Activated T-helper 2 cell treated with anti-CD3 and anti-CD28 coated beads, Interferon-gamma antibody, Interleukin-2, Interleukin-4, amounts not matched to agents 10 μg/mL and 5 μg/mL and 100 μg/mL, durations not matched to agents 14 hours and 24 hours and 36 hours (primary cell): ENCODE measurements around the gene ELK1. TPM values are rescaled to one million over a fixed set of nuclear protein-coding genes. Genes with fewer than 3 reads are reported as not detected.

ENCODE experiments used
- DNase-seq: peaks from one replicate; pipeline ENCODE4 v3.0.0; 2021; ENCODE audit warnings: low spot score
- H3K27ac Mint-ChIP-seq: one replicate; pipeline ENCODE4 v1.8.0; 2021; ENCODE audit warnings: mixed read lengths
- H3K27me3 Mint-ChIP-seq: one replicate; pipeline ENCODE4 v1.8.0; 2021; ENCODE audit warnings: low read depth, mixed read lengths
- H3K36me3 Mint-ChIP-seq: one replicate; pipeline ENCODE4 v1.8.0; 2021; ENCODE audit warnings: low read depth, mixed read lengths
- H3K4me1 Mint-ChIP-seq: one replicate; pipeline ENCODE4 v1.8.0; 2021; ENCODE audit warnings: low read depth, mixed read lengths
- H3K4me3 Mint-ChIP-seq: one replicate; pipeline ENCODE4 v1.8.0; 2021; ENCODE audit warnings: low read depth, mild to moderate bottlenecking, moderate library complexity, mixed read lengths
- H3K9me3 Mint-ChIP-seq: one replicate; pipeline ENCODE4 v1.8.0; 2021; ENCODE audit warnings: mixed read lengths
- intact Hi-C: fragments of 100-400 bp; cut with micrococcal nuclease; formaldehyde crosslinking; loops from one replicate; pipeline ENCODE4 v1.15.1; 2023
- total RNA-seq: library from RNA; stranded (reverse); gene quantifications from 2 replicates; pipeline ENCODE4 v1.2.3, GENCODE V29; 2022

The ELK1 gene
- total RNA-seq, 1 donor from 2014 or later: 110 TPM

GRCh38 chrX:47638816-47639215 is 11.5 kb downstream of the ELK1 start:
- Mint-ChIP-seq H3K27me3 (no peaks in the 10 kb centered on the region), H3K27ac (no peak overlapping the region), H3K9me3 (peaks cover 7% of the 10 kb centered on the region), H3K36me3 (peaks cover 50% of the 10 kb centered on the region), H3K4me1 (peaks cover 21% of the 10 kb centered on the region), H3K4me3 (no peak overlapping the region)
- no peak for DNase-seq
- intact Hi-C loops: no loop called here

GRCh38 chrX:47637546-47638195 is 12.7 kb downstream of the ELK1 start:
- intact Hi-C loops: no loop called here
- DNase-seq: no peak
- Mint-ChIP-seq H3K9me3 (peaks cover 7% of the 10 kb centered on the region), H3K27me3 (no peaks in the 10 kb centered on the region), H3K27ac (no peak overlapping the region), H3K36me3 (peaks cover 46% of the 10 kb centered on the region), H3K4me3 (peak overlapping the region; percentile 49), H3K4me1 (peaks cover 21% of the 10 kb centered on the region)

GRCh38 chrX:47634871-47635575 is 15.3 kb downstream of the ELK1 start:
- DNase-seq: no peak
- Mint-ChIP-seq H3K27ac (no peak overlapping the region), H3K27me3 (no peaks in the 10 kb centered on the region), H3K4me1 (peaks cover 23% of the 10 kb centered on the region), H3K4me3 (no peak overlapping the region), H3K36me3 (peaks cover 26% of the 10 kb centered on the region), H3K9me3 (peaks cover 5% of the 10 kb centered on the region)
- intact Hi-C loops: no loop called here

GRCh38 chrX:47633689-47634590 is 16.4 kb downstream of the ELK1 start:
- H3K9me3 Mint-ChIP-seq: no peaks in the 10 kb centered on the region
- no peak overlapping the region for H3K4me3 Mint-ChIP-seq
- H3K27me3 Mint-ChIP-seq: no peaks in the 10 kb centered on the region
- H3K36me3 Mint-ChIP-seq: peaks cover 15% of the 10 kb centered on the region
- DNase-seq: no peak
- intact Hi-C loops: no loop called here
- H3K4me1 Mint-ChIP-seq: peaks cover 25% of the 10 kb centered on the region
- no peak overlapping the region for H3K27ac Mint-ChIP-seq

- no peaks in the 10 kb centered on the region for H3K9me3 Mint-ChIP-seq
- no peaks in the 10 kb centered on the region for H3K27me3 Mint-ChIP-seq
- peaks cover 18% of the 10 kb centered on the region for H3K4me1 Mint-ChIP-seq
- DNase-seq: no peak
- peaks cover 6% of the 10 kb centered on the region for H3K36me3 Mint-ChIP-seq
- H3K27ac Mint-ChIP-seq: no peak overlapping the region
- intact Hi-C loops: no loop called here
- no peak overlapping the region for H3K4me3 Mint-ChIP-seq
Measured at GRCh38 chrX:47632666-47633065, 17.7 kb downstream of the ELK1 start.

- Mint-ChIP-seq H3K4me3 (no peak overlapping the region), H3K27ac (no peak overlapping the region), H3K27me3 (no peaks in the 10 kb centered on the region), H3K4me1 (peaks cover 14% of the 10 kb centered on the region), H3K9me3 (no peaks in the 10 kb centered on the region), H3K36me3 (peaks cover 8% of the 10 kb centered on the region)
- DNase-seq: no peak
- intact Hi-C loops: no loop called here
Measured at GRCh38 chrX:47631676-47632075, 18.7 kb downstream of the ELK1 start.

GRCh38 chrX:47629419-47630200 is 20.8 kb downstream of the ELK1 start, which contains the start of gene CFP:
Gene CFP, minus strand, starts transcription at chrX:47629930. Its CDS starts 86 bp downstream, at chrX:47629844.
- peaks cover 12% of the 10 kb centered on the region for H3K4me1 Mint-ChIP-seq
- H3K27me3 Mint-ChIP-seq: peaks cover 3% of the 10 kb centered on the region
- peak within 1 kb of the TSS; percentile 74 for H3K27ac Mint-ChIP-seq
- H3K4me3 Mint-ChIP-seq: peak within 1 kb of the TSS; percentile 70
- DNase-seq: no peak
- intact Hi-C loops: no loop called here
- H3K36me3 Mint-ChIP-seq: peaks cover 8% of the 10 kb centered on the region
- H3K9me3 Mint-ChIP-seq: no peaks in the 10 kb centered on the region

GRCh38 chrX:47628982-47629381 is 21.4 kb downstream of the ELK1 start:
- Mint-ChIP-seq H3K4me1 (peaks cover 12% of the 10 kb centered on the region), H3K9me3 (no peaks in the 10 kb centered on the region), H3K36me3 (peaks cover 8% of the 10 kb centered on the region), H3K27ac (peak overlapping the region; percentile 55), H3K27me3 (peaks cover 3% of the 10 kb centered on the region), H3K4me3 (peak overlapping the region; percentile 70)
- DNase-seq: no peak
- intact Hi-C loops: no loop called here

- no peak for DNase-seq
- Mint-ChIP-seq H3K9me3 (no peaks in the 10 kb centered on the region), H3K4me1 (peaks cover 17% of the 10 kb centered on the region), H3K27me3 (peaks cover 10% of the 10 kb centered on the region), H3K4me3 (no peak overlapping the region), H3K36me3 (peaks cover 3% of the 10 kb centered on the region), H3K27ac (no peak overlapping the region)
- intact Hi-C loops: no loop called here
Measured at GRCh38 chrX:47625365-47625764, 25.0 kb downstream of the ELK1 start.

- Mint-ChIP-seq H3K9me3 (no peaks in the 10 kb centered on the region), H3K4me3 (peak overlapping the region; percentile 71), H3K36me3 (peaks cover 3% of the 10 kb centered on the region), H3K4me1 (peaks cover 10% of the 10 kb centered on the region), H3K27ac (no peak overlapping the region), H3K27me3 (peaks cover 14% of the 10 kb centered on the region)
- intact Hi-C loops: loop anchor here (2.0 kb wide), 1 partner anchor 41 kb away; the partner anchor contains the start of gene TIMP1
- peak; percentile 17 for DNase-seq
Measured at GRCh38 chrX:47623540-47624027, 26.8 kb downstream of the ELK1 start.

- H3K9me3 Mint-ChIP-seq: no peaks in the 10 kb centered on the region
- peaks cover 10% of the 10 kb centered on the region for H3K4me1 Mint-ChIP-seq
- no peak overlapping the region for H3K4me3 Mint-ChIP-seq
- H3K36me3 Mint-ChIP-seq: no peaks in the 10 kb centered on the region
- H3K27me3 Mint-ChIP-seq: peaks cover 29% of the 10 kb centered on the region
- no peak for DNase-seq
- H3K27ac Mint-ChIP-seq: no peak overlapping the region
- intact Hi-C loops: loop anchor here (2.0 kb wide), 1 partner anchor 39 kb away; the partner anchor contains the start of gene TIMP1
Measured at GRCh38 chrX:47621851-47622250, 28.5 kb downstream of the ELK1 start.

- peaks cover 10% of the 10 kb centered on the region for H3K4me1 Mint-ChIP-seq
- DNase-seq: no peak
- peaks cover 38% of the 10 kb centered on the region for H3K27me3 Mint-ChIP-seq
- H3K27ac Mint-ChIP-seq: no peak overlapping the region
- intact Hi-C loops: no loop called here
- H3K4me3 Mint-ChIP-seq: peak overlapping the region; percentile 17
- no peaks in the 10 kb centered on the region for H3K36me3 Mint-ChIP-seq
- H3K9me3 Mint-ChIP-seq: no peaks in the 10 kb centered on the region
Measured at GRCh38 chrX:47620303-47620685, 30.1 kb downstream of the ELK1 start.
